Naive thymus-derived CD8-positive, alpha-beta T cell (primary cell): ENCODE data around the gene SCNN1B. TPM values are rescaled to one million over a fixed set of nuclear protein-coding genes. Genes with fewer than 3 reads are reported as not detected.

Experiments
- ATAC-seq, 2 donors: fragments of 150-1000 bp; cut with Tn5 transposase in 1 of 2; sonication (Bioruptor Pico), chemical (Tn5 transposase) in 1 of 2; 1 replicate in 1 of 2; 2 replicates in 1 of 2; pipeline ENCODE4 v1.10.0; 2021; ENCODE audit warnings: mild to moderate bottlenecking in 2 of 2, moderate library complexity in 2 of 2
- POLR2A ChIA-PET: fragments of 350-600 bp; sonication (Branson Sonifier 250); formaldehyde crosslinking; loops from one replicate; lab custom pipeline; 2021; ENCODE audit warnings: antibody characterized with exemption; lab: Charles Lee
- DNase-seq, 10 donors: peaks; one replicate each; pipeline versions ENCODE4 v3.0.0 to v3.0.0-alpha.2; 2020 to 2022
- H3K27ac Mint-ChIP-seq, 10 donors: one replicate each; pipeline ENCODE4 v1.8.0; 2020 to 2022; ENCODE audit warnings: mild to moderate bottlenecking in 10 of 10, mixed read lengths in 10 of 10, moderate library complexity in 4 of 10, inconsistent platforms in 1 of 10
- H3K27me3 Mint-ChIP-seq, 5 donors: one replicate each; pipeline ENCODE4 v1.8.0; 2021 to 2022; ENCODE audit warnings: mixed read lengths in 5 of 5
- H3K36me3 Mint-ChIP-seq, 3 donors: one replicate each; pipeline ENCODE4 v1.8.0; 2020 to 2022; ENCODE audit warnings: mixed read lengths in 3 of 3, mild to moderate bottlenecking in 2 of 3, inconsistent platforms in 1 of 3
- H3K4me1 Mint-ChIP-seq, 4 donors: one replicate each; pipeline ENCODE4 v1.8.0; 2021 to 2022; ENCODE audit warnings: mixed read lengths in 4 of 4
- H3K4me3 Mint-ChIP-seq, 10 donors: one replicate each; pipeline ENCODE4 v1.8.0; 2020 to 2022; ENCODE audit warnings: mild to moderate bottlenecking in 10 of 10, mixed read lengths in 10 of 10, moderate library complexity in 6 of 10, inconsistent platforms in 1 of 10
- H3K9me3 Mint-ChIP-seq, 9 donors: one replicate each; pipeline ENCODE4 v1.8.0; 2020 to 2022; ENCODE audit warnings: mixed read lengths in 9 of 9, mild to moderate bottlenecking in 3 of 9, inconsistent platforms in 1 of 9, moderate library complexity in 1 of 9
- polyA plus RNA-seq, 3 donors: library from polyadenylated mRNA; unstranded; fragments of 300-500 nt; fragmentation: Illumina TruSeq; gene quantifications; one replicate each; pipeline ENCODE4 v1.2.3, GENCODE V29; 2021
- total RNA-seq, 8 experiments: library from RNA in 2 of 8; stranded (reverse) in 2 of 8; gene quantifications; one replicate each; pipeline ENCODE4 v1.2.3 and lab custom pipeline; 2021 to 2026

The SCNN1B gene
- total and polyA plus RNA-seq, 5 experiments from 2014 or later, result not detected

- no peak for ATAC-seq
- peaks cover 2 to 9% (median 6%) of the 10 kb centered on the region in 5 donors for H3K27me3 Mint-ChIP-seq
Measured at GRCh38 chr16:23310744-23311143, 8.6 kb downstream of the SCNN1B start.

GRCh38 chr16:23316232-23316631 lies 14.1 kb downstream of the SCNN1B start:
- peaks cover 0 to 1% (median 0%) of the 10 kb centered on the region in 4 donors for H3K4me1 Mint-ChIP-seq
- H3K27me3 Mint-ChIP-seq, result peaks cover 0 to 4% (median 2%) of the 10 kb centered on the region in 5 donors
- POLR2A ChIA-PET, result no interaction called here
- DNase-seq, result no peak
- no peak overlapping the region for H3K27ac Mint-ChIP-seq
- H3K9me3 Mint-ChIP-seq, result peaks cover 0 to 1% (median 0%) of the 10 kb centered on the region in 9 donors
- no peak for ATAC-seq
- no peaks in the 10 kb centered on the region for H3K36me3 Mint-ChIP-seq
- no peak overlapping the region for H3K4me3 Mint-ChIP-seq

More at GRCh38 chr16:23310744-23311143, 8.6 kb downstream of the SCNN1B start:
- POLR2A ChIA-PET, result no interaction called here
- Mint-ChIP-seq H3K9me3 (peaks cover 0 to 17% (median 2%) of the 10 kb centered on the region in 9 donors), H3K4me3 (no peak overlapping the region), H3K27ac (no peak overlapping the region), H3K4me1 (peaks cover 0 to 1% (median 0%) of the 10 kb centered on the region in 4 donors), H3K36me3 (peaks cover 0 to 6% (median 3%) of the 10 kb centered on the region in 3 donors)
- DNase-seq, result no peak

GRCh38 chr16:23316634-23317265 lies 14.6 kb downstream of the SCNN1B start:
- no peaks in the 10 kb centered on the region for H3K36me3 Mint-ChIP-seq
- DNase-seq, result no peak
- H3K27ac Mint-ChIP-seq, result no peak overlapping the region
- peaks cover 0 to 1% (median 0%) of the 10 kb centered on the region in 4 donors for H3K4me1 Mint-ChIP-seq
- POLR2A ChIA-PET, result no interaction called here
- ATAC-seq, result no peak
- H3K27me3 Mint-ChIP-seq, result peaks cover 0 to 2% (median 1%) of the 10 kb centered on the region in 5 donors
- no peaks in the 10 kb centered on the region for H3K9me3 Mint-ChIP-seq
- no peak overlapping the region for H3K4me3 Mint-ChIP-seq

- H3K4me1 Mint-ChIP-seq, result peaks cover 0 to 1% (median 0%) of the 10 kb centered on the region in 4 donors
- POLR2A ChIA-PET, result no interaction called here
- H3K4me3 Mint-ChIP-seq, result no peak overlapping the region
- no peaks in the 10 kb centered on the region for H3K9me3 Mint-ChIP-seq
- no peak for ATAC-seq
- peaks cover 0 to 3% (median 2%) of the 10 kb centered on the region in 5 donors for H3K27me3 Mint-ChIP-seq
- no peak for DNase-seq
- no peak overlapping the region for H3K27ac Mint-ChIP-seq
- no peaks in the 10 kb centered on the region for H3K36me3 Mint-ChIP-seq
Measured at GRCh38 chr16:23317266-23317661, 15.2 kb downstream of the SCNN1B start.

- Mint-ChIP-seq H3K4me3 (no peak overlapping the region), H3K9me3 (no peaks in the 10 kb centered on the region), H3K27me3 (peaks cover 0 to 3% (median 2%) of the 10 kb centered on the region in 5 donors), H3K36me3 (no peaks in the 10 kb centered on the region), H3K27ac (no peak overlapping the region), H3K4me1 (peaks cover 0 to 1% (median 0%) of the 10 kb centered on the region in 4 donors)
- no peak for DNase-seq
- no peak for ATAC-seq
- POLR2A ChIA-PET, result no interaction called here
Measured at GRCh38 chr16:23317751-23318150, 15.6 kb downstream of the SCNN1B start.

- no peaks in the 10 kb centered on the region for H3K9me3 Mint-ChIP-seq
- DNase-seq (no peak), ATAC-seq (no peak)
- POLR2A ChIA-PET, result no interaction called here
- peaks cover 0 to 3% (median 0%) of the 10 kb centered on the region in 5 donors for H3K27me3 Mint-ChIP-seq
- peaks cover 0 to 1% (median 0%) of the 10 kb centered on the region in 4 donors for H3K4me1 Mint-ChIP-seq
- H3K36me3 Mint-ChIP-seq, result no peaks in the 10 kb centered on the region
- H3K27ac Mint-ChIP-seq, result no peak overlapping the region
- H3K4me3 Mint-ChIP-seq, result no peak overlapping the region
Measured at GRCh38 chr16:23318639-23319038, 16.5 kb downstream of the SCNN1B start.

- Mint-ChIP-seq H3K27ac (no peak overlapping the region), H3K4me1 (no peaks in the 10 kb centered on the region), H3K27me3 (peaks cover 0 to 3% (median 2%) of the 10 kb centered on the region in 5 donors), H3K9me3 (no peaks in the 10 kb centered on the region), H3K4me3 (no peak overlapping the region), H3K36me3 (no peaks in the 10 kb centered on the region)
- POLR2A ChIA-PET, result no interaction called here
- DNase-seq (no peak), ATAC-seq (no peak)
Measured at GRCh38 chr16:23319861-23320615, 17.9 kb downstream of the SCNN1B start.

GRCh38 chr16:23320693-23321092 lies 18.6 kb downstream of the SCNN1B start:
- Mint-ChIP-seq H3K4me3 (no peak overlapping the region), H3K27ac (no peak overlapping the region), H3K27me3 (peaks cover 0 to 4% (median 2%) of the 10 kb centered on the region in 5 donors), H3K4me1 (no peaks in the 10 kb centered on the region), H3K9me3 (no peaks in the 10 kb centered on the region), H3K36me3 (no peaks in the 10 kb centered on the region)
- POLR2A ChIA-PET, result no interaction called here
- no peak for DNase-seq
- ATAC-seq, result no peak

GRCh38 chr16:23321206-23321875 lies 19.2 kb downstream of the SCNN1B start:
- DNase-seq, result no peak
- Mint-ChIP-seq H3K9me3 (no peaks in the 10 kb centered on the region), H3K27me3 (peaks cover 0 to 4% (median 2%) of the 10 kb centered on the region in 5 donors), H3K36me3 (no peaks in the 10 kb centered on the region), H3K27ac (no peak overlapping the region), H3K4me3 (no peak overlapping the region), H3K4me1 (no peaks in the 10 kb centered on the region)
- no peak for ATAC-seq
- POLR2A ChIA-PET, result no interaction called here

- no peaks in the 10 kb centered on the region for H3K9me3 Mint-ChIP-seq
- H3K4me3 Mint-ChIP-seq, result no peak overlapping the region
- H3K36me3 Mint-ChIP-seq, result no peaks in the 10 kb centered on the region
- DNase-seq (no peak), ATAC-seq (no peak)
- H3K27me3 Mint-ChIP-seq, result peaks cover 0 to 4% (median 2%) of the 10 kb centered on the region in 5 donors
- POLR2A ChIA-PET, result no interaction called here
- H3K27ac Mint-ChIP-seq, result no peak overlapping the region
- H3K4me1 Mint-ChIP-seq, result no peaks in the 10 kb centered on the region
Measured at GRCh38 chr16:23323224-23324030, 21.3 kb downstream of the SCNN1B start.

GRCh38 chr16:23324727-23325126 lies 22.6 kb downstream of the SCNN1B start:
- no peak overlapping the region for H3K4me3 Mint-ChIP-seq
- POLR2A ChIA-PET, result no interaction called here
- H3K9me3 Mint-ChIP-seq, result no peaks in the 10 kb centered on the region
- H3K4me1 Mint-ChIP-seq, result no peaks in the 10 kb centered on the region
- DNase-seq (no peak), ATAC-seq (no peak)
- H3K27ac Mint-ChIP-seq, result no peak overlapping the region
- peaks cover 0 to 4% (median 2%) of the 10 kb centered on the region in 5 donors for H3K27me3 Mint-ChIP-seq
- no peaks in the 10 kb centered on the region for H3K36me3 Mint-ChIP-seq

- no peak overlapping the region for H3K27ac Mint-ChIP-seq
Measured at GRCh38 chr16:23327836-23328235, 25.7 kb downstream of the SCNN1B start.

More at GRCh38 chr16:23327836-23328235, 25.7 kb downstream of the SCNN1B start:
- Mint-ChIP-seq H3K9me3 (peaks cover 0 to 1% (median 0%) of the 10 kb centered on the region in 9 donors), H3K36me3 (no peaks in the 10 kb centered on the region), H3K27me3 (peaks cover 0 to 4% (median 0%) of the 10 kb centered on the region in 5 donors), H3K4me1 (no peaks in the 10 kb centered on the region), H3K4me3 (no peak overlapping the region)
- ATAC-seq (no peak), DNase-seq (no peak)
- POLR2A ChIA-PET, result no interaction called here
